ENCODE results near the gene GSG1L. TPM values are rescaled to one million over a fixed set of nuclear protein-coding genes. Genes with fewer than 3 reads are reported as not detected.

GSG1L gene
- total and polyA plus RNA-seq, 2 experiments from 2014 or later, result not detected

DNA sequence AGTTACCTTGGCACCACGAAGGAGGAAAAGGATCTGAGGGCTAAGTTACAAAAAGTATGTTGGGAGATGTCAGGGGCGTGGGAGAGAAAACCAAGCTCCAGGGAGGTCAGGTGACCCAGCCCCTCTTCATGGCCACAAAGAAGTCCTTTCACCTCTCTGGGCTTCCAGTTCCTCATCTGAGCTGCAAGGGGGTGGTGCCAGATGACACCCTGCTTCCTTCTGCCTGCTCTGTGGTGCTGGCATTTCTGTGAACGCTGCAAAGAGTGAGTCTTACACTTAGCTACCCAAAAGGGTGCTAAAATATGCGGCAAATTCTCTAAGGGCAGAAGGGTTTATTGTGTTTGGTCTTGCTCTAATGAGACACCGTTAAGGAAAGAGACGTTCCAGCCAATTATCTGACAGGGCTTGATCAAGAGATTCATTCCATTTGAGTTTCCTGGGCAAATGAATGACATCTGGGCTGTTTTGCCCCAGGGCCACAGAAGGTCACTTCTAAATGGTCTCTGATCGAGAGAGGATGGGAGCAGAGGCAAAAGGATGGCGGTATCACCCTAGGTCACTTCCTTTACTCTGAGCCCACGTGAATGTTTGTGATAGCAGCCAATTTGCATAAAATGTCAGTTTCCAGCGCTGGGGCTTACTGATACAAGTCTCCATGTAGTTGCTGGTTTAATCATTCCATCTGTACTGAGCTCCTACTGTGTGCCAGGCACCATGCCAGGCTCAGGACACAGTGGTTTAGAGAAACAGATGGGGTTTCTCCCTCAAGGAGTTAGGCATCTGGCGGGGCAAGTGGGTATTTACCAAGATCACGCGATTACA, 303.3 kb downstream of the GSG1L start:
- no peaks in the 10 kb centered on the region for H3K27me3 ChIP-seq
- TF ChIP-seq, protein P1, sequence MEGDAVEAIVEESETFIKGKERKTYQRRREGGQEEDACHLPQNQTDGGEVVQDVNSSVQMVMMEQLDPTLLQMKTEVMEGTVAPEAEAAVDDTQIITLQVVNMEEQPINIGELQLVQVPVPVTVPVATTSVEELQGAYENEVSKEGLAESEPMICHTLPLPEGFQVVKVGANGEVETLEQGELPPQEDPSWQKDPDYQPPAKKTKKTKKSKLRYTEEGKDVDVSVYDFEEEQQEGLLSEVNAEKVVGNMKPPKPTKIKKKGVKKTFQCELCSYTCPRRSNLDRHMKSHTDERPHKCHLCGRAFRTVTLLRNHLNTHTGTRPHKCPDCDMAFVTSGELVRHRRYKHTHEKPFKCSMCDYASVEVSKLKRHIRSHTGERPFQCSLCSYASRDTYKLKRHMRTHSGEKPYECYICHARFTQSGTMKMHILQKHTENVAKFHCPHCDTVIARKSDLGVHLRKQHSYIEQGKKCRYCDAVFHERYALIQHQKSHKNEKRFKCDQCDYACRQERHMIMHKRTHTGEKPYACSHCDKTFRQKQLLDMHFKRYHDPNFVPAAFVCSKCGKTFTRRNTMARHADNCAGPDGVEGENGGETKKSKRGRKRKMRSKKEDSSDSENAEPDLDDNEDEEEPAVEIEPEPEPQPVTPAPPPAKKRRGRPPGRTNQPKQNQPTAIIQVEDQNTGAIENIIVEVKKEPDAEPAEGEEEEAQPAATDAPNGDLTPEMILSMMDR (IDR thresholded peaks at IDR 0.05; ENCODE audit: poor library complexity), result no peak
- TF ChIP-seq EZH2phosphoT487 (IDR thresholded peaks at IDR 0.05; ENCODE audit: low read depth, severe bottlenecking, unreplicated experiment) (no peak), EZH2 (IDR thresholded peaks at IDR 0.05; ENCODE audit: borderline replicate concordance) (no peak)
- H3K4me3 ChIP-seq, result no peak overlapping the region
- no peaks in the 10 kb centered on the region for H3K36me3 ChIP-seq (replicated peaks; ENCODE audit: insufficient read depth, low read depth)
- no peaks in the 10 kb centered on the region for H3K4me1 ChIP-seq (ENCODE audit: insufficient read depth)
- H2AFZ ChIP-seq, result no peak overlapping the region
- no peak overlapping the region for H3K4me2 ChIP-seq
- no peaks in the 10 kb centered on the region for H3K9me3 ChIP-seq (ENCODE audit: low read depth)
- WGBS (ENCODE audit: low lambda C conversion rate, missing lambda C conversion rate), result 77% methylated on average over 13 of the region's 13 CpGs
- no peak overlapping the region for H3K27ac ChIP-seq
- no peaks in the 10 kb centered on the region for H3K79me2 ChIP-seq
- no peak for DNase-seq (ENCODE audit: low spot score)
- H4K20me1 ChIP-seq (ENCODE audit: insufficient read depth, poor library complexity, severe bottlenecking), result no peaks in the 10 kb centered on the region
- no peaks in the 10 kb centered on the region for H3K9me2 ChIP-seq (replicated peaks; ENCODE audit: insufficient read depth)

DNA sequence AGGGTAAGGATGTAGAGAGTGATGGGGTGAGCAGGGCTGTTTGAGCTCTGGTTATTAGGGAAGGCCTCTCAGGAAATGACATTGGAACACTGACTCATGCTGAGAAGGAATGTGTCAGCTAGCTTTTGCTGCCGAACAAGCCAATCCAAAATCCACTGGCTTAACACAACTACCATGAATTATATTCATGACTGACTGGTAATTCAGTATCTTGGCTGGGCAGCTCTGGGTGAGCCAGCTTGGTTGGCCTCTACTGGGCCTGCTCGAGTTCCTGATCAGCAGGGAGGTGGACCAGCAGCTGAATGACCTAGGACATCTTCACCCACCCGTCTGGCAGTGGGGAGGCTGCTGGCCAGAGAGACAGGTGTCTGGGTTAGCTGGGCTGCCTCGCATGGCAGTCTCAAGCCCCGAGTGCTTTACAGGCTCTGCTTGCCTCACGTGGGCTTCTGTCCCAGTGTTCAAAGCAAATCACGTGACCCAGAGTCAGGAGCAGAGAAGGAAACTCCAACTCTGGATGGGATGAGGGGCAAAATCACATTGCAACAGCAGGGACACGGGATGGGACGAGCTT, 304.1 kb downstream of the GSG1L start:
- no peak for DNase-seq (ENCODE audit: low spot score)
- Histone ChIP-seq H3K9me2 (replicated peaks; ENCODE audit: insufficient read depth) (no peaks in the 10 kb centered on the region), H3K36me3 (replicated peaks; ENCODE audit: insufficient read depth, low read depth) (no peaks in the 10 kb centered on the region), H2AFZ (no peak overlapping the region), H3K79me2 (no peaks in the 10 kb centered on the region), H3K27ac (no peak overlapping the region), H3K4me1 (ENCODE audit: insufficient read depth) (no peaks in the 10 kb centered on the region), H4K20me1 (ENCODE audit: insufficient read depth, poor library complexity, severe bottlenecking) (no peaks in the 10 kb centered on the region), H3K4me2 (no peak overlapping the region), H3K4me3 (no peak overlapping the region), H3K27me3 (no peaks in the 10 kb centered on the region), H3K9me3 (ENCODE audit: low read depth) (no peaks in the 10 kb centered on the region)
- TF ChIP-seq EZH2 (IDR thresholded peaks at IDR 0.05; ENCODE audit: borderline replicate concordance) (no peak), EZH2phosphoT487 (IDR thresholded peaks at IDR 0.05; ENCODE audit: low read depth, severe bottlenecking, unreplicated experiment) (no peak)
- TF ChIP-seq, protein P1 (IDR thresholded peaks at IDR 0.05; ENCODE audit: poor library complexity), result no peak
- WGBS (ENCODE audit: low lambda C conversion rate, missing lambda C conversion rate), result 83% methylated on average over 9 of the region's 9 CpGs

DNA sequence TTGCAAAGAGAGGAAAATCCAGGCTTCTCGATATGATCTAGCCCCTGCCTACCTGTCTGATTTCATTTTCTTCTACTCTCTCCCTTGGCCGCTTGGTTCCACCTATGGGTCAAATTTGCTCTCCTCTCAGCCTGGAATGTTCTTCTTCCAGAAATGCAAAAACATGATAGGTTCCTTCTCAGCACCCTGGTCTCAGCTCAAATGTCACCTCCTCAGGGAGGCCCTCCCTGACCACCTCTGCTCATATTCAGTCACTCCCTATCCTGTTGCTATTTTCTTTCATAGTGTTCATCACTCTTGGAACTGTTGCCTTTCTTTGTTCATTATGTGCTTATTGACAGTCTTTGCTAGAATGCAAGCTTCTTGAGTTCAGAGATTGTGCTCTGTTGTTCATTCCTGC, 305.0 kb downstream of the GSG1L start:
- DNase-seq (ENCODE audit: low spot score), result no peak
- H3K27me3 ChIP-seq, result no peaks in the 10 kb centered on the region
- no peak overlapping the region for H3K27ac ChIP-seq
- WGBS (ENCODE audit: low lambda C conversion rate, missing lambda C conversion rate), result 92% methylated on average over 2 of the region's 2 CpGs
- no peaks in the 10 kb centered on the region for H4K20me1 ChIP-seq (ENCODE audit: insufficient read depth, poor library complexity, severe bottlenecking)
- H3K4me1 ChIP-seq (ENCODE audit: insufficient read depth), result no peaks in the 10 kb centered on the region
- no peaks in the 10 kb centered on the region for H3K79me2 ChIP-seq
- H3K4me2 ChIP-seq, result no peak overlapping the region
- no peak overlapping the region for H2AFZ ChIP-seq
- H3K36me3 ChIP-seq (replicated peaks; ENCODE audit: insufficient read depth, low read depth), result no peaks in the 10 kb centered on the region
- no peaks in the 10 kb centered on the region for H3K9me3 ChIP-seq (ENCODE audit: low read depth)
- TF ChIP-seq, protein P1 (IDR thresholded peaks at IDR 0.05; ENCODE audit: poor library complexity), result no peak
- TF ChIP-seq EZH2 (IDR thresholded peaks at IDR 0.05; ENCODE audit: borderline replicate concordance), result no peak
- TF ChIP-seq EZH2phosphoT487 (IDR thresholded peaks at IDR 0.05; ENCODE audit: low read depth, severe bottlenecking, unreplicated experiment), result no peak
- H3K9me2 ChIP-seq (replicated peaks; ENCODE audit: insufficient read depth), result no peaks in the 10 kb centered on the region
- no peak overlapping the region for H3K4me3 ChIP-seq
